OCI-LY3 (cell line): Measurements from ENCODE around the gene SELENOO.

Source experiments
- CTCF ChIP-seq: fragments of 200-600, 300-600 bp; sonication (generic); IDR thresholded peaks from 2 replicates; pipeline ENCODE4 v1.5.1; 2014; ENCODE audit warnings: antibody characterized with exemption, low read length, low read depth
- EZH2phosphoT487 ChIP-seq: fragments of 200-600 bp; shearing (Covaris generic); IDR thresholded peaks from 2 replicates; pipeline ENCODE4 v1.6.1; 2018; ENCODE audit warnings: antibody characterized with exemption, mixed run types, low read depth

- TF ChIP-seq CTCF (no peak), EZH2phosphoT487 (no peak)
Measured at GRCh38 chr22:50157709-50158375, 43.0 kb upstream of the SELENOO start.
